A549 (cell line): ENCODE measurements around the gene ALDH1L1. TPM values are rescaled to one million over a fixed set of nuclear protein-coding genes. Genes with fewer than 3 reads are reported as not detected.

ENCODE experiments used
- ATAC-seq, 2 experiments: fragments of 200-7000 bp in 1 of 2; fragments of >200 bp in 1 of 2; cut with Nextera tagmentation in 1 of 2; cut with Tn5 transposase in 1 of 2; 3 replicates each; pipeline versions ENCODE4 v1.8.0 to v1.9.1; 2018 to 2020; ENCODE audit warnings: mild to moderate bottlenecking in 1 of 2, moderate library complexity in 1 of 2
- CTCF ChIA-PET: fragments of 300-600 bp; sonication (Branson Sonifier 250); formaldehyde crosslinking; extraction: SDS; loops from one replicate; lab custom pipeline; 2021; ENCODE audit warnings: antibody characterized with exemption, inconsistent platforms; lab: Yijun Ruan, JAX
- POLR2A ChIA-PET: fragments of 350-600 bp; formaldehyde crosslinking; extraction: SDS; loops from one replicate; lab custom pipeline; 2021; ENCODE audit warnings: antibody characterized with exemption, inconsistent platforms; lab: Yijun Ruan, JAX
- DNase-seq, 2 experiments: peaks; one replicate each; pipeline versions ENCODE4 v3.0.0 to v3.0.0-alpha.2; 2011 to 2016; ENCODE audit warnings: low read depth in 1 of 2, low spot score in 1 of 2
- FAIRE-seq: peaks from 2 replicates; lab custom pipeline; 2011; peaks lifted over from hg19 to GRCh38; lab: Jason Lieb, UNC
- H3K27ac ChIP-seq, 2 experiments: fragments of >200 bp; sonication (Bioruptor Twin); formaldehyde crosslinking; 3 replicates each; pipeline ENCODE4 v1.5.1; 2016 to 2017
- H3K4me1 ChIP-seq: fragments of >200 bp; sonication (Bioruptor Twin); formaldehyde crosslinking; 3 replicates; pipeline ENCODE4 v1.6.1; 2016
- H3K4me2 ChIP-seq: fragments of >200 bp; sonication (Bioruptor Twin); formaldehyde crosslinking; 3 replicates; pipeline ENCODE4 v1.6.1; 2016
- H3K4me3 ChIP-seq: fragments of >200 bp; sonication (Bioruptor Twin); formaldehyde crosslinking; 3 replicates; pipeline ENCODE4 v1.5.1; 2016
- H3K9me3 ChIP-seq: fragments of >200 bp; sonication (Bioruptor Twin); formaldehyde crosslinking; 3 replicates; pipeline ENCODE4 v1.6.1; 2016
- BHLHE40 ChIP-seq: IDR thresholded peaks from 2 replicates; pipeline ENCODE4 v1.6.1; 2012; ENCODE audit warnings: low read depth, low read length, inconsistent platforms
- CEBPB ChIP-seq, 2 experiments: fragments of >200 bp in 1 of 2; sonication (Bioruptor Twin) in 1 of 2; formaldehyde crosslinking in 1 of 2; IDR thresholded peaks; 2 replicates each; pipeline ENCODE4 v1.6.1; 2012 to 2016
- CHD2 ChIP-seq: fragments of 150-350 bp; IDR thresholded peaks from 2 replicates; pipeline ENCODE4 v1.6.1; 2014; ENCODE audit warnings: low read length; ENCODE audit not compliant: partially characterized antibody
- CTCF ChIP-seq: fragments of >200 bp; sonication (Bioruptor Twin); formaldehyde crosslinking; IDR thresholded peaks from 3 replicates; pipeline ENCODE4 v1.5.1; 2016
- EHF ChIP-seq: fragments of 250-450 bp; sonication (Bioruptor Pico); IDR thresholded peaks from 2 replicates; pipeline ENCODE4 v1.5.0; 2020; ENCODE audit warnings: mild to moderate bottlenecking
- EHMT2 ChIP-seq: fragments of 200-600 bp; sonication (generic); IDR thresholded peaks from 2 replicates; pipeline ENCODE4 v1.6.1; 2016; ENCODE audit warnings: antibody characterized with exemption, low read depth, mild to moderate bottlenecking, moderate library complexity
- EP300 ChIP-seq, 2 experiments: fragments of >200 bp; sonication (Bioruptor Twin); formaldehyde crosslinking; IDR thresholded peaks; 2 replicates in 1 of 2; 3 replicates in 1 of 2; pipeline ENCODE4 v1.6.1; 2016 to 2017
- FOXS1 ChIP-seq: fragments of 250-450 bp; sonication (Bioruptor Pico); IDR thresholded peaks from 2 replicates; pipeline ENCODE4 v1.5.0; 2020; ENCODE audit warnings: mild to moderate bottlenecking, moderate library complexity
- HOXA7 ChIP-seq: fragments of 250-450 bp; sonication (Bioruptor Pico); IDR thresholded peaks from 2 replicates; pipeline ENCODE4 v1.5.0; 2020; ENCODE audit warnings: mild to moderate bottlenecking, moderate library complexity
- MYC ChIP-seq: IDR thresholded peaks from 2 replicates; pipeline ENCODE4 v1.6.1; 2012; ENCODE audit warnings: mild to moderate bottlenecking, inconsistent platforms, low read length, improper control_type of control experiment, borderline replicate concordance
- NPAS2 ChIP-seq: fragments of 250-450 bp; sonication (Bioruptor Pico); IDR thresholded peaks from 2 replicates; pipeline ENCODE4 v1.8.0; 2022; ENCODE audit warnings: mild to moderate bottlenecking, moderate library complexity, borderline replicate concordance
- NR3C1 ChIP-seq: fragments of >200 bp; sonication (Bioruptor Twin); formaldehyde crosslinking; IDR thresholded peaks from 3 replicates; pipeline ENCODE4 v1.6.1; 2017
- PBX3 ChIP-seq: IDR thresholded peaks from 2 replicates; pipeline ENCODE4 v1.6.1; 2012
- POLR2A ChIP-seq: IDR thresholded peaks from 2 replicates; pipeline ENCODE4 v1.6.1; 2012; ENCODE audit warnings: mild to moderate bottlenecking, low read length
- RARB ChIP-seq: fragments of 250-450 bp; sonication (Bioruptor Pico); IDR thresholded peaks from 2 replicates; pipeline ENCODE4 v1.8.0; 2021; ENCODE audit warnings: mild to moderate bottlenecking, moderate library complexity
- TFCP2L1 ChIP-seq: fragments of 250-450 bp; sonication (Bioruptor Pico); IDR thresholded peaks from 2 replicates; pipeline ENCODE4 v1.5.0; 2021; ENCODE audit warnings: mild to moderate bottlenecking
- TP53 ChIP-seq: fragments of 250-450 bp; sonication (Bioruptor Pico); IDR thresholded peaks from 2 replicates; pipeline ENCODE4 v1.5.0; 2021; ENCODE audit warnings: mild to moderate bottlenecking, moderate library complexity
- WGBS: methylation state at CpG from one replicate; pipeline ENCODE4 v1.1.6; 2017; ENCODE audit errors: missing lambda C conversion rate; 5-methylcytosine and 5-hydroxymethylcytosine counted together
- polyA plus RNA-seq, 4 experiments: library from polyadenylated mRNA; depleted of rRNA in 3 of 4; stranded (reverse); fragments of >200 nt; fragmentation: RNase III in 1 of 4; extraction: RNeasy Plus Mini Kit Qiagen cat#74134 plus additional on column Dnase treatment in 1 of 4; gene quantifications; 2 replicates in 3 of 4; 3 replicates in 1 of 4; pipeline ENCODE4 v1.2.3, GENCODE V29; 2011 to 2017
- TF ChIP-seq, protein P1 (sequence below): fragments of 250-450 bp; sonication (Bioruptor Pico); IDR thresholded peaks from 2 replicates; pipeline ENCODE4 v1.5.0; 2021; ENCODE audit warnings: mild to moderate bottlenecking, moderate library complexity, borderline replicate concordance

The ALDH1L1 gene
- polyA plus RNA-seq, 2 of the 4 experiments (the other 2 are of a cell fraction) = 0.14 to 0.18 TPM

- CTCF ChIA-PET = interaction anchor here (0.6 to 6.8 kb wide), 7 partner anchors 9 to 345 kb away, joined by 3 to 110 read pairs (median 5); partner anchors contain the start of genes CFAP100 and ZXDC
- Histone ChIP-seq H3K4me1 (no peaks in the 10 kb centered on the region), H3K9me3 (no peaks in the 10 kb centered on the region), H3K4me3 (no peak overlapping the region), H3K4me2 (no peak overlapping the region), H3K27ac (no peak overlapping the region)
- FAIRE-seq (no peak), ATAC-seq (no peak), DNase-seq (no peak)
- TF ChIP-seq EHF (CRISPR knock-in tag) (no peak), NPAS2 (CRISPR knock-in tag) (no peak), FOXS1 (CRISPR knock-in tag) (no peak), BHLHE40 (no peak), PBX3 (no peak), CTCF (no peak), TFCP2L1 (no peak), TP53 (CRISPR knock-in tag) (no peak), MYC (no peak), HOXA7 (CRISPR knock-in tag) (no peak), EP300 (IDR thresholded peaks at IDR 0.05) (no peak), NR3C1 (no peak), CHD2 (no peak), POLR2A (no peak), RARB (CRISPR knock-in tag) (no peak)
- TF ChIP-seq, protein P1, sequence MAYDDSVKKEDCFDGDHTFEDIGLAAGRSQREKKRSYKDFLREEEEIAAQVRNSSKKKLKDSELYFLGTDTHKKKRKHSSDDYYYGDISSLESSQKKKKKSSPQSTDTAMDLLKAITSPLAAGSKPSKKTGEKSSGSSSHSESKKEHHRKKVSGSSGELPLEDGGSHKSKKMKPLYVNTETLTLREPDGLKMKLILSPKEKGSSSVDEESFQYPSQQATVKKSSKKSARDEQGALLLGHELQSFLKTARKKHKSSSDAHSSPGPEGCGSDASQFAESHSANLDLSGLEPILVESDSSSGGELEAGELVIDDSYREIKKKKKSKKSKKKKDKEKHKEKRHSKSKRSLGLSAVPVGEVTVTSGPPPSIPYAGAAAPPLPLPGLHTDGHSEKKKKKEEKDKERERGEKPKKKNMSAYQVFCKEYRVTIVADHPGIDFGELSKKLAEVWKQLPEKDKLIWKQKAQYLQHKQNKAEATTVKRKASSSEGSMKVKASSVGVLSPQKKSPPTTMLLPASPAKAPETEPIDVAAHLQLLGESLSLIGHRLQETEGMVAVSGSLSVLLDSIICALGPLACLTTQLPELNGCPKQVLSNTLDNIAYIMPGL (CRISPR knock-in tag) = no peak
- 76% methylated on average over 6 of the region's 19 CpGs for WGBS
- POLR2A ChIA-PET = no interaction called here
These were observed 49.2 kb downstream of the ALDH1L1 start for GRCh38 chr3:126130981-126131745.

DNA sequence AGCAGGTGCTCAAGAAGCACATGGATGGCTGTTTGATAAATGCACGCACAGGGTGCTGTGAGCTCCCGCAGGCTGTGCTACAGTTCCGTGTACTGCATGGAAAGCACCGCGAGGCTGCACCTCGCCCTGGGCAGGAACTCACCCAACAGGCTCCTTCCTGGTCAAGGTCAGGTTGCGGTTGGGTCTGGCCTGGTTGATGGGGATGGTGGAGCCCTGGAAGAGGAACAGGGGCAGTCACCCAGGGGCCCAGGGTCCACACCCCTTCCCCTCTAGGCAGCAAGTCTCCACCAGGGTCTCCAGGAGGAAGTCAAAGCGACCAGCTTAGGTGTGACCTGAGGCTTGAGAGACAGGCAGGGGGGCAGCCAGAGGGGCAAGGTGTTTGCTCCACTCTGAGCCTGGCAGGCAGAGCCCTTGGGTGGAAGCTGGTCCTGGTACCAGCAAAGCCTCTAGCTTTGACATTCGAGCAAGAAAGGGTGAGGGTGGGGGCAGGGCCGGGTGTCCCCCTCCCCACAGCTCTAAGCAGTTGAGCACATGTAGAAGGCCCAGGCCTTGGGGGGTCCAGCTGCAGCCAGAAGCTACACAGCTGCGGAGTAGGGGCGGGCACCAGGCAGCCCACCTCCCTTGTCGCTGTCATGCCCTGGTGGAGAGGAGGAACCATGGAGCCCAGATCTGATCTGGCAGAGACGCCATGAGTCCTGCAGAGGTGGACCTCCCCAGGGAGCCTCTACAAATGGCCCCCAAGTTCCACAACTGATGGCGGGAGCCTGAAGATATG is 50.1 kb downstream of the ALDH1L1 start:
- CTCF ChIA-PET = interaction anchor here (1.0 to 6.8 kb wide), 3 partner anchors 10 to 346 kb away, joined by 3 to 110 read pairs (median 3); partner anchors contain the start of genes CFAP100 and ZXDC
- DNase-seq = no peak
- H3K4me3 ChIP-seq = no peak overlapping the region
- H3K4me1 ChIP-seq = no peaks in the 10 kb centered on the region
- H3K4me2 ChIP-seq = no peak overlapping the region
- TF ChIP-seq EHMT2 (no peak), CEBPB (IDR thresholded peaks at IDR 0.05) (no peak), POLR2A (no peak)
- no peak overlapping the region for H3K27ac ChIP-seq
- no peaks in the 10 kb centered on the region for H3K9me3 ChIP-seq
- WGBS = 70% methylated on average over 2 of the region's 15 CpGs
- POLR2A ChIA-PET = no interaction called here
- ATAC-seq = no peak
- no peak for FAIRE-seq
